OCI-LY3 (cell line): ENCODE measurements around the gene HEXA.

Source experiments
- EZH2phosphoT487 ChIP-seq: fragments of 200-600 bp; shearing (Covaris generic); IDR thresholded peaks from 2 replicates; pipeline ENCODE4 v1.6.1; 2018; ENCODE audit warnings: antibody characterized with exemption, mixed run types, low read depth
- TF ChIP-seq, protein P1 (sequence below): fragments of 200-600, 300-600 bp; sonication (generic); IDR thresholded peaks from 2 replicates; pipeline ENCODE4 v1.5.1; 2014; ENCODE audit warnings: antibody characterized with exemption, low read length, low read depth

DNA sequence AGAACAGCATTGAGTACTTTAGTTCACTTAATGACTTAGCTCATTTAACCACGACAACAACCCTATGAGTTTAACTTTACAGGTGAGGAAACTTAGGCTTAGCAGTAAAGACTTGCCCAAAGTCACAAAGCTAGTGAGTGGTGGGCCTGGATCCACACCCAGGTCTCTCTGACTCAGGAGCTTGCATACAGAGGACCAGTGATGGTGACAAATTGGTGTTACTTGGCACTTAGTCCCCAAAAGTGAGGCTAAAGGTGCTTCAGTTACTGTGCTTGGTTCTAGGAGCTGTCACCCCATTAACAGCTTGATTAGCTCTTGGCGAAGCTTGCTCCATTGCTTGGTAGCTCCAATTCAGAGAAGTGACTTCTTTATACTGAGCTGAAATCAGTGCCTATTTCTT, 61.9 kb downstream of the HEXA start:
- TF ChIP-seq EZH2phosphoT487 = no peak
- TF ChIP-seq, protein P1, sequence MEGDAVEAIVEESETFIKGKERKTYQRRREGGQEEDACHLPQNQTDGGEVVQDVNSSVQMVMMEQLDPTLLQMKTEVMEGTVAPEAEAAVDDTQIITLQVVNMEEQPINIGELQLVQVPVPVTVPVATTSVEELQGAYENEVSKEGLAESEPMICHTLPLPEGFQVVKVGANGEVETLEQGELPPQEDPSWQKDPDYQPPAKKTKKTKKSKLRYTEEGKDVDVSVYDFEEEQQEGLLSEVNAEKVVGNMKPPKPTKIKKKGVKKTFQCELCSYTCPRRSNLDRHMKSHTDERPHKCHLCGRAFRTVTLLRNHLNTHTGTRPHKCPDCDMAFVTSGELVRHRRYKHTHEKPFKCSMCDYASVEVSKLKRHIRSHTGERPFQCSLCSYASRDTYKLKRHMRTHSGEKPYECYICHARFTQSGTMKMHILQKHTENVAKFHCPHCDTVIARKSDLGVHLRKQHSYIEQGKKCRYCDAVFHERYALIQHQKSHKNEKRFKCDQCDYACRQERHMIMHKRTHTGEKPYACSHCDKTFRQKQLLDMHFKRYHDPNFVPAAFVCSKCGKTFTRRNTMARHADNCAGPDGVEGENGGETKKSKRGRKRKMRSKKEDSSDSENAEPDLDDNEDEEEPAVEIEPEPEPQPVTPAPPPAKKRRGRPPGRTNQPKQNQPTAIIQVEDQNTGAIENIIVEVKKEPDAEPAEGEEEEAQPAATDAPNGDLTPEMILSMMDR = no peak
